BJ (cell line): ENCODE data around the gene SRPK3. TPM values are rescaled to one million over a fixed set of nuclear protein-coding genes. Genes with fewer than 3 reads are reported as not detected.

Source experiments
- CTCF ChIA-PET: fragments of 350-600 bp; formaldehyde crosslinking; extraction: SDS; loops from one replicate; lab custom pipeline; 2021; ENCODE audit warnings: antibody characterized with exemption, inconsistent platforms; lab: Yijun Ruan, JAX
- POLR2A ChIA-PET: fragments of 300-600 bp; sonication (Branson Sonifier 250); formaldehyde crosslinking; extraction: SDS; loops from one replicate; lab custom pipeline; 2021; ENCODE audit warnings: antibody characterized with exemption; lab: Charles Lee
- DNase-seq: peaks from one replicate; pipeline ENCODE4 v3.0.0-alpha.2; 2011; ENCODE audit warnings: low read depth
- H3K27me3 ChIP-seq: 2 replicates; pipeline ENCODE4 v1.6.0; 2011; ENCODE audit warnings: low read length; ENCODE audit not compliant: control insufficient read depth, insufficient read depth
- H3K36me3 ChIP-seq: 2 replicates; pipeline ENCODE4 v1.5.1; 2011; ENCODE audit warnings: low read length; ENCODE audit not compliant: control insufficient read depth, insufficient read depth
- H3K4me3 ChIP-seq: 2 replicates; pipeline ENCODE4 v1.5.1; 2011; ENCODE audit warnings: low read depth, mild to moderate bottlenecking, control low read depth, low read length
- polyA minus RNA-seq: library from RNA; depleted of rRNA, polyadenylated mRNA; stranded (reverse); fragments of >200 nt; gene quantifications from 2 replicates; pipeline ENCODE4 v1.2.3, GENCODE V29; 2011; rRNA and poly(A)+ RNA removed
- polyA plus RNA-seq: library from polyadenylated mRNA; depleted of rRNA; stranded (reverse); fragments of >200 nt; gene quantifications from 2 replicates; pipeline ENCODE4 v1.2.3, GENCODE V29; 2011; rRNA removed
- TF ChIP-seq, protein P1 (sequence below): IDR thresholded peaks from 2 replicates; pipeline ENCODE4 v1.5.1; 2011; ENCODE audit warnings: low read depth, mild to moderate bottlenecking, control low read depth, inconsistent platforms, low read length, moderate library complexity; ENCODE audit not compliant: insufficient read depth

Gene SRPK3, protein sequence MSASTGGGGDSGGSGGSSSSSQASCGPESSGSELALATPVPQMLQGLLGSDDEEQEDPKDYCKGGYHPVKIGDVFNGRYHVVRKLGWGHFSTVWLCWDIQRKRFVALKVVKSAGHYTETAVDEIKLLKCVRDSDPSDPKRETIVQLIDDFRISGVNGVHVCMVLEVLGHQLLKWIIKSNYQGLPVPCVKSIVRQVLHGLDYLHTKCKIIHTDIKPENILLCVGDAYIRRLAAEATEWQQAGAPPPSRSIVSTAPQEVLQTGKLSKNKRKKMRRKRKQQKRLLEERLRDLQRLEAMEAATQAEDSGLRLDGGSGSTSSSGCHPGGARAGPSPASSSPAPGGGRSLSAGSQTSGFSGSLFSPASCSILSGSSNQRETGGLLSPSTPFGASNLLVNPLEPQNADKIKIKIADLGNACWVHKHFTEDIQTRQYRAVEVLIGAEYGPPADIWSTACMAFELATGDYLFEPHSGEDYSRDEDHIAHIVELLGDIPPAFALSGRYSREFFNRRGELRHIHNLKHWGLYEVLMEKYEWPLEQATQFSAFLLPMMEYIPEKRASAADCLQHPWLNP
- polyA plus RNA-seq (0.44 and 1.1 TPM in 2 replicates), polyA minus RNA-seq (0.57 TPM in 1 of 2 replicates, not detected in the other)

- Histone ChIP-seq H3K4me3 (no peak within 1 kb of the TSS), H3K36me3 (peaks cover 3% of the 10 kb centered on the region; the same call in 1 of the 2 replicates), H3K27me3 (no peaks in the 10 kb centered on the region)
- TF ChIP-seq, protein P1, sequence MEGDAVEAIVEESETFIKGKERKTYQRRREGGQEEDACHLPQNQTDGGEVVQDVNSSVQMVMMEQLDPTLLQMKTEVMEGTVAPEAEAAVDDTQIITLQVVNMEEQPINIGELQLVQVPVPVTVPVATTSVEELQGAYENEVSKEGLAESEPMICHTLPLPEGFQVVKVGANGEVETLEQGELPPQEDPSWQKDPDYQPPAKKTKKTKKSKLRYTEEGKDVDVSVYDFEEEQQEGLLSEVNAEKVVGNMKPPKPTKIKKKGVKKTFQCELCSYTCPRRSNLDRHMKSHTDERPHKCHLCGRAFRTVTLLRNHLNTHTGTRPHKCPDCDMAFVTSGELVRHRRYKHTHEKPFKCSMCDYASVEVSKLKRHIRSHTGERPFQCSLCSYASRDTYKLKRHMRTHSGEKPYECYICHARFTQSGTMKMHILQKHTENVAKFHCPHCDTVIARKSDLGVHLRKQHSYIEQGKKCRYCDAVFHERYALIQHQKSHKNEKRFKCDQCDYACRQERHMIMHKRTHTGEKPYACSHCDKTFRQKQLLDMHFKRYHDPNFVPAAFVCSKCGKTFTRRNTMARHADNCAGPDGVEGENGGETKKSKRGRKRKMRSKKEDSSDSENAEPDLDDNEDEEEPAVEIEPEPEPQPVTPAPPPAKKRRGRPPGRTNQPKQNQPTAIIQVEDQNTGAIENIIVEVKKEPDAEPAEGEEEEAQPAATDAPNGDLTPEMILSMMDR = no peak
- DNase-seq = no peak
- ChIA-PET CTCF (interaction anchor here (1.0 kb wide), 1 partner anchor 17 kb away, joined by 4 read pairs; the partner anchor contains the start of gene PLXNB3), POLR2A (interaction anchor here (0.5 to 0.7 kb wide), 2 partner anchors 64 to 166 kb away, joined by 4 read pairs; no protein-coding TSS in a partner anchor)
These were observed at the start of gene SRPK3 for GRCh38 chrX:153780678-153781427. Gene SRPK3, plus strand, starts transcription at chrX:153781041. Its CDS starts 46 bp downstream, at chrX:153781087.

DNA sequence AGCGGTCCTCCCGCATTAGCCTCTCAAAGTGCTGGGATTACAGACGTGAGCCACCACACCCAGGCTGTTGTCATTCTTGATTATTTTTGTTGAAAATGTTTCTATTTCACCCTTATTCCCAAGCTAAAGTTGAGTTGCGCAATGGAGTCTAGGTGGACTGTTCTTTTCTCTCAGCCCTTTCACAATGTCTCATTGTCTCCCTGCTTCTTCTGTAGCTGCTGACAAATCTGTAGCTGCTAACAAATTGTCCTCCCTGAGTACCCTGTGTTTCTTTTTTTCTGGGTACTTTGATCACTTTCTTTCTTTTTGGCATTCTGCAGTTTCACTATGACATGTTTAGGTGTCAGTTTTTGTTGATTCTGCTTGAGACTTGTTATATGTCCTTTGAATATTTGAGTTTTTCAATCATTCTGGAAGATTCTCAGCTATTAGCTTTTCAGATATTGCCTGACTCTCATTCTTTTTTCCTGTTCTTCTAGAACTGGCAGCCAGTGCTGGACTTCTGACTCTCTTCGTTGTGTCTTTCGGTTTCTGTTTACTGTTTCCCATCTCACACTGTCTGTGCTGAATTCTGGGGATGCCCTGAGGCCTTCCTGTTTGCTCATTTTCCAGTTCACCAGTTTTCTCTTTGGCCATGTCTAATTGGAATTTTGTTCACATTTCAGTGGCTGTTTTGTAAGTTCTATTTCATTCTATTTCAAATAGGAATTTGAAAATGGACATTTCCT is 49.6 kb upstream of the SRPK3 start:
- Histone ChIP-seq H3K36me3 (no peaks in the 10 kb centered on the region; the same call in 1 of the 2 replicates), H3K4me3 (no peak overlapping the region), H3K27me3 (no peaks in the 10 kb centered on the region)
- ChIA-PET CTCF (no interaction called here), POLR2A (no interaction called here)
- no peak for DNase-seq
- TF ChIP-seq, protein P1 = no peak

DNA sequence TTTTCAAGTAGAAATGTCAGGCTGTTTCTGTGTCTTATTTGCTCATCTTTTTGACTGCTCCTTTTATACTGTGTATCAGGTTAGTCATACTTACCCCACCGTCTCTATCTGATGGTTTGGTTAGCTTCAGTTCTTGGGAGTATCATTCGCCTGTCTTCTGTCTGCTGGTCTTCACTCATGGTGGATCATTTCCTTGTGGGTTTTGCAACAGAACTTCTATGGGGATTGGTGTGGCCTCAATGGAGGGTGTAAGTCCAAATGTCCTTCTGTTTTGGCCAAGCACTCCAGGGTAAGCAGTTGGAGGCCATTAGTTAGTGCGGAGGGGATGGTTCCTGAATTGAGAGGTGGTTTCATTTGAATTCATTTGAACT is 49.0 kb upstream of the SRPK3 start:
- DNase-seq = no peak
- ChIA-PET POLR2A (no interaction called here), CTCF (no interaction called here)

GRCh38 chrX:153732401-153732800 is 48.4 kb upstream of the SRPK3 start:
- no peak for DNase-seq
- TF ChIP-seq, protein P1 = no peak
- CTCF ChIA-PET = no interaction called here
- POLR2A ChIA-PET = no interaction called here
- no peak overlapping the region for H3K4me3 ChIP-seq
- H3K36me3 ChIP-seq = no peaks in the 10 kb centered on the region; the same call in 1 of the 2 replicates
- no peaks in the 10 kb centered on the region for H3K27me3 ChIP-seq

More for the DNA sequence above, 49.0 kb upstream of the SRPK3 start:
- TF ChIP-seq, protein P1 = no peak
- no peaks in the 10 kb centered on the region for H3K27me3 ChIP-seq
- H3K4me3 ChIP-seq = no peak overlapping the region
- no peaks in the 10 kb centered on the region; the same call in 1 of the 2 replicates for H3K36me3 ChIP-seq
